Putamen (tissue), 1 donor: ENCODE data around the gene ZMIZ2.

ENCODE experiments used
- DNase-seq: peaks from one replicate; pipeline ENCODE4 v3.0.0-alpha.2; 2016; ENCODE audit warnings: low spot score

The ZMIZ2 gene

DNA sequence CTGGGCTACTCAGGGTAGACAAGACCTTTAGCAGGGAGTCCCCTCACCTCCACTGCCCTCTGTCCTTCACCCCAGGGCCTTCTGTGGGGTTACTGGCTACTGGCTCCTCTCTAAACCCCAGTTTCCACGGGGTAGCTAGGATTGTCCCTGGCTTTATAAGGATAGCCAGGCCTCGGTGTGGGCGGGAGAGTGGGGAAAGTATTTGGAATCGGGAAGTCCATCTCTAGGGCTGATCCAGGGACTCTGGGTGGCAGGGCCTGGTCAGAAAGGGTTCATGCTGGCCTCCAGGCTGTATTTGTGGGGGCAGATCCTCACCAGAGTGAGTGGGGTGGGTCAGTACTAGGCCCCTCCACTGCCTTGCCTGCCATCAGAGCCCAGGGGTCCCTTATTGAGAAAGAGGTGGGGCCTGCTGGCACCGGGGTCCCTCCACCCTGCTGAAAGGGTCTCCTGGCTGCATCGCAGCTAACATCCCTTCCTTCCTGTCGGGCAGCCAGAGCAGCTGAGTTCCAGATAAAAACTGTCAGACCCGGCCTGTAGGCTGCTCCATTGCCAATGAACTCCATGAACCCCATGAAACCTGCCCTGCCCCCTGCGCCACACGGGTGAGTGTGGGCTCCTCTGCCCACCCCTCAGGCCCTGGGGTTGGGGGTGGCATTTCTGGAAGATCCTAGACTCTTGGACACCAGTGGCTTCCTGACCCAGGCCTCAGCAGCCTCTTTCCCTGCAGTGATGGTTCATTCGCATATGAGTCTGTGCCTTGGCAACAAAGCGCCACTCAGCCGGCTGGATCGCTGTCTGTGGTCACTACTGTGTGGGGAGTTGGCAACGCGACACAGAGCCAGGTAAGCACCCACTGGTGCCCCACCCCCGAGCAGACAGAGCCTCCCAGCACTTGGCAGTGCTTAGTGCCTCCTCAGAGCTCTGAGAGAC is 7.3 kb downstream of the ZMIZ2 start:
- no peak for DNase-seq

DNA sequence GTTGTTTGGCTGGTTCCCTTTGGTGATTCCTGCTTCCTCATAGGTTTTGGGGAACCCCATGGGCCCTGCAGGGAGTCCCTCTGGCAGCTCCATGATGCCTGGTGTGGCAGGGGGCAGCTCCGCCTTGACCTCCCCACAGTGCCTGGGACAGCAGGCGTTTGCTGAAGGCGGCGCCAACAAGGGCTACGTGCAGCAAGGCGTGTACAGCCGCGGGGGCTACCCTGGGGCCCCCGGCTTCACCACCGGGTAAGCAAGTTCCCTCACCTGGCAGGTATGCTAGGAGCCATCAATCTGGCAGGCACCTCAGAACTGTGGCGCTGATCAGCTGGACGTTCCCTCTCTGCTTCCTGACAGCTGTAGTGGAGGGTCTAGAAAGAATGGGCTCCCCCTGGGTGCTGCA is 8.3 kb downstream of the ZMIZ2 start:
- DNase-seq: no peak

DNA sequence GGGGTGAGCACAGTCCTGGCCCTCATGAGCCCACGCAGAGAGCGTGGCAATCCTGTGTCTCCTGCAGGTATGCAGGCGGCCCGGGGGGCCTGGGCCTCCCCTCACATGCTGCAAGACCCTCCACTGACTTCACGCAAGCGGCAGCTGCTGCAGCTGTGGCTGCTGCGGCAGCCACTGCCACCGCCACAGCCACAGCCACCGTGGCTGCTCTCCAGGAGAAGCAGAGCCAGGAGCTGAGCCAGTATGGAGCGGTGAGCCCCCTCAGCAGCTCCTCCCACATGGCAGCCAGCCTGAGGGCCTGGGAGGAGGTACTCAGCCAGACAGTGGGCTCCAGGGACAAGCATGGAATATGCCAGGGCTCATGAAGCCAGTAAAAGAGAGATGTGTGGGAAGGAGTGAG is 8.7 kb downstream of the ZMIZ2 start:
- peak; percentile 43 for DNase-seq

DNA sequence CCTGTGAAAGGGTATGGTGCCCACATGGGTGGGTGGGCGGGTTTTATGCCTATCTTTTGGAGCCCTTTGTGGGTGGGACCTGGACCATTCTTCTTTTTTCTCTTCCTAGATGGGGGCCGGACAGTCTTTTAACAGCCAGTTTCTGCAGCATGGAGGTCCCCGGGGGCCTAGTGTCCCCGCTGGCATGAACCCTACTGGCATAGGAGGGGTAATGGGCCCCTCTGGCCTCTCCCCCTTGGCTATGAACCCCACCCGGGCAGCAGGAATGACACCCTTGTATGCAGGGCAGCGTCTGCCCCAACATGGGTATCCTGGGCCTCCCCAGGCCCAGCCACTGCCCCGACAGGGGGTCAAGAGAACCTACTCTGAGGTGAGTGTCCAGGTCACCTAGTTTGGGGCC is 9.1 kb downstream of the ZMIZ2 start:
- DNase-seq: no peak

DNA sequence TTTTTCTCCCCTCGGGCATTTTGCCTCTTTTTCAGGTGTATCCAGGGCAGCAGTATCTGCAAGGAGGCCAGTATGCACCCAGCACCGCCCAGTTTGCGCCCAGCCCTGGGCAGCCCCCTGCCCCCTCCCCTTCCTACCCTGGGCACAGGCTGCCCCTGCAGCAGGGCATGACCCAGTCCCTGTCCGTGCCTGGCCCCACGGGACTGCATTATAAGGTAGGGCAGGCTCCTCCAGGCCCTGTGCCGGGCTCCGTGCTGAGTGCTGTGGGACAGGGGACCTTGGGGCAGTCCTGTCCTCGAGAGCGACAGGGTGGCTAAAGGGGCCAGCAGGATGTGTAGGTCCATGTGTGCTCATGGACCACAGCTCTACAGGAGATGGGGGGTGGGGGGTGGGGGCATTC is 10.6 kb downstream of the ZMIZ2 start:
- no peak for DNase-seq

DNA sequence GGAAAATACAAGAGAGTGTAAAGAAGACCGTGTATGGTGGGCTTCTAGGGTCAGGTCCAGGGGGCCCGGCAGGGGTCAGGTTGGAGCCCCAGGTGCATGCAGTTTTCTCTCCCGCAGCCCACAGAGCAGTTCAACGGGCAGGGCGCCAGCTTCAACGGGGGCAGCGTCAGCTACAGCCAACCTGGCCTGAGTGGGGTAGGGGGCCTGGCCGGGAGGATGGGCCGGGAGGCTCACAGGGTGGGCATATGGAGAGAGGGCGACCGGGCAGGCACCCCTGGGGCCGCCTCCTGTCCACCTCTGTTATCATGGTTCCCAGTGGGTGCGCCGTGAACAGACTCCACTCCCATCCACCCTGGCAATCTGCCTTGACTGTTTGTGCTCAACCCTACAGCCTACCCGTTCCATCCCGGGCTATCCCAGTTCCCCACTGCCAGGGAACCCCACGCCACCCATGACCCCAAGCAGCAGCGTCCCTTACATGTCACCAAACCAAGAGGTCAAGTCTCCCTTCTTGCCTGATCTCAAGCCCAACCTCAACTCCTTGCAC is 11.5 kb downstream of the ZMIZ2 start:
- DNase-seq: no peak

DNA sequence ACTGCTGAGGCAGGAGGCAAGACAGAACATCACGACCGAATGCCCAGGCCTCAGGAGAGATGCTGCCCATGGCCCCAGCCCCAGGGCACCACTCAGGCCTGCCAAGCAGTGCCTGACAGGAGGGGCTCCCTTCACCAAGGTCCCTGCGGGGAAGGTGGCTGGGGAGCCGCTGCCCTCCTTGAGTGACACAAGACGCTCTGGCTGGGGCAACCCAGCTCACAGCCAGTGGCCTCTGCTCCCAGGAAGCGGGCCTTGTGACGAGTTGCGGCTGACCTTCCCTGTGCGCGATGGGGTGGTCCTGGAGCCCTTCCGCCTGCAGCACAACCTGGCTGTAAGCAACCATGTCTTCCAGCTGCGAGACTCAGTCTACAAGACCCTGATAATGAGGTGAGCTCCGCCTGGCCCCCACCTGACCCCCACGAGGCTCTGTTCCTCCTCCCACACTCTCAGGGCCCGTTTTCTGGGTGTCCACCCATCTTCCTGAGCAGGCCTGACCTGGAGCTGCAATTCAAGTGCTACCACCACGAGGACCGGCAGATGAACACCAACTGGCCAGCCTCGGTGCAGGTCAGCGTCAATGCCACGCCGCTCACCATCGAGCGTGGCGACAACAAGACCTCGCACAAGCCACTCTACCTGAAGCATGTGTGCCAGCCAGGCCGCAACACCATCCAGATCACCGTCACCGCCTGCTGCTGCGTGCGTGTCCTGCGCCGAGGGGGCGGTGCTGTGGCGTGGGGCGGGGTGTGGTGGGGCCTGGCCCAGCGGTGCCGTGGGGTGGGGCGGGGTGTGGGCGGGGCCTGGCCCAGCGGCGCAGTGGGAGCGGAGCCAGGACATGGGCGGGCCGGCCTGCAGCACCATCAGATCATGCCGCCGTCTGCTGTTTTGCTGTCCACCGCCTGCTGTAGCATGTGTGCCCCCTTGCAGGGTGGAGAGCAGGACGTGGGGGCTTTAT is 12.8 kb downstream of the ZMIZ2 start:
- DNase-seq: no peak

DNA sequence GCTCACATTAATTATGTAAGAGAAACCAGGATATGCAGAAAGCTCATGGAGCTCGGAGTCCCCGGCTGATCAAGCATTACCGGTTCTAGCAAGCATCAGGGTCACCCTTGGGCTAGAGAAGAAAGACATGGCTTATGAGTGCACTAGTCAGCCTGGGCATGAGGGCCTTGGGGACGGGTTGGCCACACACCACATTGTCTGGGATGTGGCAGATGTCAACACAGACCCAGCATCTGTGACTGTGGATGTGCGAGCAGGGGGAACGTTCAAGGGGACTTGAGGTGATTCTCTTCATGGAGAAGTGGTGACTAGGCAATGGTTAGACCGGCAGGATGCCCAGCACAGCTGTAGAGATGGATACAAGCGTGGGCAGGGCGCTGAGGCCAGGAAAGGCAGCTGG is 13.7 kb downstream of the ZMIZ2 start:
- no peak for DNase-seq

DNA sequence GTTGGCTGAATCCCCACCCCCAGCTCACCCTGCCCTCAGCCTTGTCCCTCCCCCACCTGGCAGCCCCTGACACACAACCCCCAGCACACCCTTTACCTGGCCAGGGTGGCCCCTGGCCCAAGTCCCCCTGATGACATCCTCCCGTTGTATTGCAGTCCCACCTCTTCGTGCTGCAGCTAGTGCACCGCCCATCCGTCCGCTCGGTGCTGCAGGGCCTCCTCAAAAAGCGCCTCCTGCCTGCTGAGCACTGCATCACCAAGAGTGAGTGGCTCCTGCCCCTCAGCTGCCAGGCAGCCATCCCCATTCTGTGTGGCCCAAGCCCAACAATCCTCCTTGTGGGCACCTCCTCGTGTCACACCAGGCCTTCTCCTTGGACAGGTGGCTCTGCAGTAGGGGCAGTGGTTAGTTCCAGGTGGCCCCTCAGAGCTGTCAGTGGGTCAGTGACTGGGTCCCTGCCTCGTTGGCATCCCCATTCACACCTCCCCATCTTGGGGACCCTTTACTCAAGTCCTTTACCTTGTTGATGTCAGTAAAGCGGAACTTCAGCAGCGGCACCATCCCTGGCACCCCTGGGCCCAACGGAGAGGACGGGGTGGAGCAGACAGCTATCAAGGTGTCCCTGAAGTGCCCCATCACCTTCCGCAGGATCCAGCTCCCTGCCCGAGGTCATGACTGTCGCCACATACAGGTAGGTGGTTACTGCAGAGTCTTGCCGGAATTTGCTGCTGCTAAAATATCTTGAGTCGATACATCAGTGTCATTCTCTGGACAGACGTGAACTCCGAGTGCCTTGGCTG is 14.3 kb downstream of the ZMIZ2 start:
- no peak for DNase-seq

DNA sequence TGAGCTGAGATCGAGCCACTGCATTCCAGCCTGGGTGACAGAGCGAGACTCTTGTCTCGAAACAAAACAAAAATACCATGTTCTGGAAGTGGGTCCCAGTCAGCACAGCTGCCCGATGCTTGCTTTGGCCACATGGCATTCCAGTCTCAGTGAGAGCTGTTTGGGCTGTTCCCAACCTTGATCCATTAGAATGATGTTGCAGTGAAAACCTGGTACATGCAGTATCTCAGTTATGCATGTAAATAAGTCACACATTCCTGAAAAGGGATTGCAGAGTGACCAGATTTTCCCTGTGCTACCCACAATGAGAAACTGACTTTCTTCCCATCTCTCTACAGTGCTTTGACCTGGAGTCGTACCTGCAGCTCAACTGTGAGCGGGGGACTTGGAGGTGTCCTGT is 15.4 kb downstream of the ZMIZ2 start:
- DNase-seq: no peak

DNA sequence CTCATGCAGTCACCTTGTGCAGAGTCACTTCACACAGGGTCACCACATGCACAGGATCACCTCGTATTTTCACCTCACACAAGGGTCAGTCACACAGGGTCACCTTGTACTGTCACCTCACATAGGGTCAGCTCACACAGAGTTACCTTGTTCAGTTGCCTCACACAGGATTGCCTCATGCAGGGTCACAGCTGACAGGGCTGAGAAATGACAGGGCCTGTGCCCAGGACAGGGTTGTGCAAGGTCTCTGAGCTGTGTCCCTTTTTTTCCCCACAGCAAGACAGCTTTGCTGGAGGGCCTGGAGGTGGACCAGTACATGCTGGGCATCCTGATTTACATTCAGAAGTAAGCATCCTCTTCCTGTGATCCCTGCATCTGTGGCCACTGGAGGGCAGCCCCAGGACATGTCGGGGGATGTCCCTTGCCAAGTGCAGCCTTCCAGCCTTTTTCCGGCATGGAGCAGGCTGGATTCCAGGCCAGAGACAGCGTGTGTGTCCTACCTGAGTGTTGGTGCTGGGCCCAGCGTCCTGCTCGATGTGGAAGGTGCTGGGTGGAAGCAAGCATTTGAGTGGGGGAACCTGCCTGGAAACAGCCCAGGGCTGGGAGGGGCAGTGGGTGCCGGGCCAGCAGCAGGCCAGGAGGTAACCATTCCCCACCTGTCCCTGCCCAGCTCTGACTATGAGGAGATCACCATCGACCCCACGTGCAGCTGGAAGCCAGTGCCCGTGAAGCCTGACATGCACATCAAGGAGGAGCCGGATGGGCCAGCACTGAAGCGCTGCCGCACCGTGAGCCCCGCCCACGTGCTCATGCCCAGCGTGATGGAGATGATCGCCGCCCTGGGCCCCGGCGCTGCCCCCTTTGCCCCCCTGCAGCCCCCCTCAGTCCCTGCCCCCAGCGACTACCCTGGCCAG is 16.3 kb downstream of the ZMIZ2 start:
- DNase-seq: no peak

DNA sequence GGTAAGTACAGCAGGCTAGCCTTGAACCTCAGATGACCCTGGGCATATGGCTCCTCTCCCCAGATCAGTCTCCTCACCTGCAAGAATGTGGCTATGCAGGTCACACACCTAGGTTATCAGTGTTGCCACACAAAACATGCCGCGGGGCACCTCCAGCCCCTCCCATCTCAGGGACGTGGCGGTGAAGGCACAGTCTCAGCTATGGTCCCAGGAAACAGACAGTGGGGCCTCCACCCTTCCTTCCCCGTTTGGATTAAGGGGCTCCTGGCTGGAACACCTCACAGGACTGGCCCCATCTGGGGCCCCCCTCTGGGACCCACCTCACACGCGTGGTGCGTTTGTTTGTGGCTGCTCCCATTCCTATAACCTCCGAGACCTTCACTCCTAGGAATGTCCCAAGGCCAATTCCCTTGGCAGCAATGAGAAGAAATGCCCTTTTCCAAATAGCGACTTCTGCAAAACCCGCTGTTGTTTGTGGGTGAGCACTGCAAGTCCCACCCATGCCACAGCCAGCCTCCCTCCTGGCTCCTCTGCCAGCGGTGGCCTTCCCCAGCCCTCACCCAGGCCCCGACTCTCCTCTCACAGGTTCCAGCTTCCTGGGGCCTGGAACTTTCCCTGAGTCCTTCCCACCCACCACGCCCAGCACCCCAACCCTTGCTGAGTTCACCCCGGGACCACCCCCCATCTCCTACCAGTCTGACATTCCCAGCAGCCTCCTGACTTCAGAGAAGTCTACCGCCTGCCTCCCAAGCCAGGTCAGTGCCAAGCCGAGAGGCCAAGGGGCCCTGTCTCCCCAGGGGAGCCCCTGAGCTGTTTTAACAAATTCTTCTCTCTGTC is 17.1 kb downstream of the ZMIZ2 start:
- DNase-seq: no peak

DNA sequence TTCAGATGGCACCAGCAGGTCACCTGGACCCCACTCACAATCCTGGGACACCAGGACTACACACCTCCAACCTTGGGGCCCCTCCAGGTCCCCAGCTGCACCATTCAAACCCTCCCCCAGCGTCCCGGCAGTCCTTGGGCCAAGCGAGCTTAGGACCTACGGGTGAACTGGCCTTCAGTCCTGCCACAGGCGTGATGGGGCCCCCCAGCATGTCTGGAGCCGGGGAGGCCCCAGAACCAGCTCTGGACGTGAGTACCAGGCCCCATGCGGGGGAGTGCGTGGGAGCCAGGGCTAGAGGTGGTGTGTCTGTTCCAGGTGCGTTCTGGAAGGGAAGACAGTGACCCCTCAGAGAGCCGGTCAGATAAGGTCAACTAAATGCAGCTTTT is 17.8 kb downstream of the ZMIZ2 start:
- DNase-seq: no peak

DNA sequence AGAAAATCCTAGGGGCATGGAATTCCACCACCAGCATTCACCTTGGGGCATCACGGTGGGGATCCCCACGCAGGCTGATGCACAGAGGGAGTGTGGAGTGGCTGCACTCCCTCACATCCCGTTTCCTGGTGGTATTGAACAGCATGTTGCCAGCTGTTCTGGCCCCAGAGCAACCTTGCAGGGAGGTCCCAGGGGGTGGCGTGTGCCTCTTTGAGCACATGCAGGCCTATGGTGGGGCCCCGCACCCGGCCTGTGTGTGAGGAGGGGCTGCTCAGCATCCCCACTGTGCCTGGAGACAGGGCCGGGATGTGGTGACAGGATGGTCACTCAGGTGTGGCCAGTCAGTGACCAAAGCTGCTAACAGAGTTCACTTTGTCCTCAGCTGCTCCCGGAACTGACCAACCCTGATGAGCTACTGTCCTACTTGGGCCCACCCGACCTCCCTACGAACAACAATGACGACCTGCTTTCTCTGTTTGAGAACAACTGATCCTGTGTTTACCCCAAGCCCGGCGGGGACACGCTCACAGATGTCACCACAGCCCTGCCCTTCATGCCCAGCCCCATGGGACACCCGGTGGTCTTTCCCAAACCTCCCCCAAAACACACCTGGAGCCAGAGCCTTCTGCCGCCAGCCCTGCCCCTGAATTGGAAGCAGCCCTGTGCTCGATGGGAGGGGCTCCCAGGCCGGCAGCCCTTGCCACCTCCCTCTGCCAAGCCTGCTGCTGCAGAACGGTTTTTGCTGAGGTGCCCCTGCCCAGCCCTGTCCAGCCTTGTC is 18.7 kb downstream of the ZMIZ2 start:
- peak; percentile 40 for DNase-seq

DNA sequence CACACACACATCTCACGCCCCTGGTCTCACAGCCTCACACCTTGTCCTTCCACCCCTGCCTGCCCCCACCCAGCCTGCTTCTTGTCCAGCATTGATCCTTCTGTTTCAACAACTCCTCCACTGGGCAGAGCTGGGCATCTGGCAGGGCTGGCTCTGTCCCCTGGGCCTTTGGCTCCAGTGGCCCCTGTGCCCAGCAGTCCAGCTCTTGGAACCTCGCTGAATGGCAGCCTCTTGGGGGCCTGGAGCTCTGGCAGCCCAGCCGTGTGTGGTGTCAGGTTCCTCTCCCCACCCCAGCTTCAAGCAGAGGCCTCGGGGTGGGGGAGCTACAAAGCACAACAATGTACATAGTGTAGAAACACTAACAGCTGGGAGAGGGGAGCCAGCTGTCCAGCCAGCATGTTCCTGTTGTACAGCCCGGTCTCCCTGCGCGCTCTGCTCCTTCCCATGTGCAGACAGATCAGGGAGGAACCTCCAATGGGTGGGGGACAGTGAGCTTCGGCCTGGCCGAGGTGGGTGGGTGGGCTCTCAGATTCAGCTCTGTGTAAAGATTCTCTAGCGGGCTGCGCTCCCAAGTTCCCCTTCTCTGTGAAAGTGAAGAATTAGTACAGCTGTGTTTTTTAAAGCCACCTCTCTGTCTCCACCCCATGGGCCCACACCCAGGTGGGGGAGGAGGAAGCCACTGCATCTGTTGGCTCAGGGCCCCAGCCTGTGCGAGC is 19.4 kb downstream of the ZMIZ2 start:
- peak; percentile 77 for DNase-seq

DNA sequence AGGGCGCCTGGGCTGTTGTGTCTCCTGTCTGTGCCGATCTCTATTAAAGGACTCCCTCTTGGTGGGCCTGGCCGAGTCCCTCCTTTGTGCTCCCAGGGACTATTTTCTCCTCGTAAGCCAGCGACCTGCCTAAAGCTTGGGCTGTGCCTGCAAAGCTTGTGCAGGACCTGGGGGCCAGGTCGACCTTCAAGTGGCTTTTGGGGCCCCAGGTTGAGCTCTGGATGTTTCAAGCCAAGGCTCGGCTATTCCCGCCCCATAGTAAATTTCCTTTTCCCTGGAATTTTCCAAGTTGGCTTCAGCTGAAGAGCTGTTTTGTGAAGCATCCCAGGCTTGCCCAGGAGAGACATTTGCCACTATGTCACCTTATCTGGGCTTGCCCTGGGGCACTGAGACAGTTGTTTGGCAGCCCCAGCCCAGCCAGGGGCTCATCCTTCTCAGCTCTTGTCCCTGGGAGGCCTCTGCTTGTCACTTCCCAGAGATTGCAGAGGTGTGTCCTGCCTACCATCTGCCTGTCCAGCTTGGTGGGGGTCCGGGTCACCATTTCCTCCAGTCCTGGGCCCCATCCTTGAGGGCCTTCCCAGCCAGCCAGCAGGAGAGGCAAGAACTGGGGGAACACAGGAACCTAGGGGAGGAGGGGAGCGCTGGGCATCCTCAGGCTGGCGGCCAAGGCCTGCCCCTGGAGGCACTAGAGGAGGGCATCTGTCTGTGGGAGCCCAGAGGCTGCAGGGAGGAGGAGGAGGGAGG is 20.2 kb downstream of the ZMIZ2 start:
- no peak for DNase-seq

DNA sequence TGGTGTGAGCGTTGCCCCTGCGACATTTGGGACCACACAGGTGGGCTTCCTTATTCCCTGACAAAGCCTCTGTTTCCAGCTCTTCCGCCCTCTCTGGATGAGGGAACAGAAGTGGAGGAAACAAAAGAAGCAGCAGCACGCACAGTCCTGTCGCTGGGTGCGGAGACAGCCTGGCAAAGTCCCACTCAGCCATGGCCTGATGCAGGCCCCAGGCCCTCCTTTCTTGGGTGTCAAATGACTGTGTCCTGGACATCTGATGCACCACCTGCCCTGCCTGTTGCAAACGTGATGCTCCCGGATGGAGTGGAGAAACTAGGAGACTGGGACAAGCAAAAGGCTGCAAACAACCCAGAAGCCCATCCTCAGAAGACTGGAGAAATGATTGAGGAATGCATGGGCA is 20.7 kb downstream of the ZMIZ2 start:
- DNase-seq: no peak
